Hepatocyte (in vitro differentiated cells): ENCODE results near the gene ALG9.
A peak's percentile ranks its signal among the peaks of the same experiment; 100 is the strongest.

Source experiments
- CTCF ChIP-seq: fragments of 200-600 bp; sonication (generic); IDR thresholded peaks from 2 replicates; pipeline ENCODE4 v1.5.1; 2016; ENCODE audit warnings: antibody characterized with exemption, mild to moderate bottlenecking; ENCODE audit not compliant: poor library complexity
- EZH2 ChIP-seq: fragments of 200-600 bp; sonication (generic); IDR thresholded peaks from 2 replicates; pipeline ENCODE4 v1.6.1; 2016; ENCODE audit warnings: antibody characterized with exemption, mild to moderate bottlenecking, borderline replicate concordance

GRCh38 chr11:111833524-111833923, 37.9 kb downstream of the ALG9 start:
- TF ChIP-seq CTCF (peak; percentile 24), EZH2 (no peak)
